Measurements from ENCODE around the gene KRTAP10-4.

Gene KRTAP10-4

DNA sequence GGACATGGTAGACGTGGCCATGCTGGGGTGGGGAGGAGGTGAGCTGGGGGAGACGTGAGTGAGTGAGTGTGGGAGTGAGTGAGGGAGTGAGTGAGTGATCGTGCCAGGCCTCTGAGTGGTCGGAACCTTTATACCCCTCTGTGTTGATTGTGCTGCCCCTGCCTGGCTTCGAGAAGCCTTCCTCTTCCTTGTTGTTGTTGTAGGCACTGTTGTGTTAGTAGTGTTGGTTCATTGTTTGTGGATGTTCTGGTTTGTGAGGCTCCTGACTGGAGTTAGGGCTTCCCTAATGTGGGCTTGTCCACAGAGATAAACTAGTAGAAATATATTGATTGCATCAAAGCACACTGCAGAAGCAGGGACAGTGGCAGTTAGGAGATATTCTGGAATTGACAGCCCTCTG lies 14.8 kb upstream of the KRTAP10-4 start, which contains the start of gene KRTAP10-3:
Gene KRTAP10-3 (minus strand): TSS at position 101 of the 400 bp plus-strand sequence. CDS start 80 bp downstream, at position 21.
- Histone ChIP-seq H3K4me1 (no peaks in the 10 kb centered on the region), H3K27ac (no peak within 1 kb of the TSS), H3K4me3 (no peak within 1 kb of the TSS), H3K36me3 (no peaks in the 10 kb centered on the region), H3K9me3 (peaks cover 0 to 7% (median 3%) of the 10 kb centered on the region in 3 donors), H3K27me3 (peaks cover 0 to 32% of the 10 kb centered on the region in 2 donors)
- DNase-seq, result no peak
- intact Hi-C loops (cut with DNase I; ENCODE audit: low total_unique reads), result no loop called here
- TF ChIP-seq, protein P1, sequence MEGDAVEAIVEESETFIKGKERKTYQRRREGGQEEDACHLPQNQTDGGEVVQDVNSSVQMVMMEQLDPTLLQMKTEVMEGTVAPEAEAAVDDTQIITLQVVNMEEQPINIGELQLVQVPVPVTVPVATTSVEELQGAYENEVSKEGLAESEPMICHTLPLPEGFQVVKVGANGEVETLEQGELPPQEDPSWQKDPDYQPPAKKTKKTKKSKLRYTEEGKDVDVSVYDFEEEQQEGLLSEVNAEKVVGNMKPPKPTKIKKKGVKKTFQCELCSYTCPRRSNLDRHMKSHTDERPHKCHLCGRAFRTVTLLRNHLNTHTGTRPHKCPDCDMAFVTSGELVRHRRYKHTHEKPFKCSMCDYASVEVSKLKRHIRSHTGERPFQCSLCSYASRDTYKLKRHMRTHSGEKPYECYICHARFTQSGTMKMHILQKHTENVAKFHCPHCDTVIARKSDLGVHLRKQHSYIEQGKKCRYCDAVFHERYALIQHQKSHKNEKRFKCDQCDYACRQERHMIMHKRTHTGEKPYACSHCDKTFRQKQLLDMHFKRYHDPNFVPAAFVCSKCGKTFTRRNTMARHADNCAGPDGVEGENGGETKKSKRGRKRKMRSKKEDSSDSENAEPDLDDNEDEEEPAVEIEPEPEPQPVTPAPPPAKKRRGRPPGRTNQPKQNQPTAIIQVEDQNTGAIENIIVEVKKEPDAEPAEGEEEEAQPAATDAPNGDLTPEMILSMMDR (IDR thresholded peaks at IDR 0.05), result no peak

- H3K4me3 ChIP-seq, result no peak overlapping the region
- no peaks in the 10 kb centered on the region for H3K36me3 ChIP-seq
- H3K27ac ChIP-seq, result no peak overlapping the region
- peaks cover 0 to 13% of the 10 kb centered on the region in 2 donors for H3K27me3 ChIP-seq
- H3K4me1 ChIP-seq, result no peaks in the 10 kb centered on the region
- intact Hi-C loops (cut with DNase I; ENCODE audit: low total_unique reads), result no loop called here
- DNase-seq, result no peak
- TF ChIP-seq, protein P1 (IDR thresholded peaks at IDR 0.05), result no peak
- peaks cover 0 to 5% (median 4%) of the 10 kb centered on the region in 3 donors for H3K9me3 ChIP-seq
These were observed 9.4 kb upstream of the KRTAP10-4 start for GRCh38 chr21:44564099-44564498.

DNA sequence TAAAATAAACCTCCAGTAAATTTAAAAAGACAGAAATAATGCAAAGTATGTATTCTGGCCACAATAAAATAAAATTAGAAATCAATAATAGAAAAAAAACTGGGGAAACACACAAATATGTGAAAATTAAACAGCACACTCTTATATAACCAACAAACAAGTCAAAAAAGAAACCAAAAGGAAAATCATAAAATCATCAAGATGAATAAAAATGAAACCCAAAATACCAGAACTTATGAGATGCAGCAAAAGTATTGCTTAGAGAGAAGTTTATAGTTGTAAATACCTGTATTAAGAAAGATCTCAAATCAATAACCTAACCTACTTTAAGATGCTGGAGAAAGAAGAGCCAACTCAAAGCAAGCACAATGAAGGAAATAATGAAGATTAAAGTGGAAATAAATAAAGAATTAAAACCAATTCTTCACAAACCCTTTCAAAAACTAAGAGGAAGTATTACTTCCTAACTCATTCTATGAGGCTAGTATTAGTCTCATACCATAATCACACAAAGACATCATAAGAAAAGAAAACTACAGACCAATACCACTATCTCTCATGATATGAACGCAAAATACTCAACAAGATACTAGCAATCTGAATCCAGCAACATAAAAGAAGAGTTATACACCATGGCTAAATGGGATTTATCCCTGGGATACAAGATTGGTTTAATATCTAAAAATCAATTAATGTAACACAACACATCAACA lies 8.5 kb upstream of the KRTAP10-4 start:
- intact Hi-C loops (cut with DNase I; ENCODE audit: low total_unique reads), result no loop called here
- no peak for DNase-seq
- TF ChIP-seq, protein P1 (IDR thresholded peaks at IDR 0.05), result no peak
- Histone ChIP-seq H3K9me3 (peaks cover 0 to 5% (median 4%) of the 10 kb centered on the region in 3 donors), H3K27me3 (peaks cover 0 to 18% of the 10 kb centered on the region in 2 donors), H3K36me3 (no peaks in the 10 kb centered on the region), H3K4me1 (no peaks in the 10 kb centered on the region), H3K27ac (no peak overlapping the region), H3K4me3 (no peak overlapping the region)

GRCh38 chr21:44566403-44566802 lies 7.1 kb upstream of the KRTAP10-4 start:
- DNase-seq, result no peak
- intact Hi-C loops (cut with DNase I; ENCODE audit: low total_unique reads), result no loop called here
- TF ChIP-seq, protein P1 (IDR thresholded peaks at IDR 0.05), result no peak
- H3K36me3 ChIP-seq, result no peaks in the 10 kb centered on the region
- peaks cover 0 to 20% of the 10 kb centered on the region in 2 donors for H3K27me3 ChIP-seq
- no peaks in the 10 kb centered on the region for H3K4me1 ChIP-seq
- no peak overlapping the region for H3K4me3 ChIP-seq
- H3K27ac ChIP-seq, result no peak overlapping the region
- H3K9me3 ChIP-seq, result peaks cover 0 to 8% (median 5%) of the 10 kb centered on the region in 3 donors

DNA sequence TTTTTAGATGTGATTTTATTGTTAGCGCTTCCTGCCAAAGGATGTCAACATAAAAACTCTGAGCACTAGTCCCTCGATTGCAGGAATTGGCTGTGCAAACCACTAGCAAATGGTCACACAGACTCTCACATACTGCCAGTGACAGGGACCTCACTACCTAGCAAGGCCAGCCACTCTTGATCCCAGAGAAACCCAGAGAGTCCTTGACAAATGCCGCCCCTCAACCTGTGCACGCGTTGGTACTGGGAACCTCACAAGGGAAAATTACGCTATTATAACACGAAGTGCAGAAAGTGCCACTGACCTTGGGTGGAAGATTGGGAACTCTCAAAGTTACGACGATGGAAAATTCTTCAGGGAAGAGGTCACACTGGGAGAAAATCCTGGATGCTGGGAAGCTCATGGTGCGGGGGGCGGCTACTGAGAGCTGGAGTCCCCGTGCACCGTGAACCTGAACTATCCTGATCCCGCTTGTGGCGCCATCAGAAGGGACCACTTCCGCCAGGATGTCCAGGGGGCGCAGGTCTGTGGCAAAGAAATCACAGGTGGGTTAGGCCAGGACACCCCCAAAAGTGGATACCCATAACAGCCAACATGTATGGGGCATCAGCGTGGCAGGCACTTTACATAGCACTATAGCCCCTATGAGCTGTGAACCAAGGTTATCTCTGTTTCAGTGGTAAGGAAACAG lies 5.9 kb upstream of the KRTAP10-4 start:
- Histone ChIP-seq H3K27ac (no peak overlapping the region), H3K4me3 (no peak overlapping the region), H3K9me3 (peaks cover 0 to 12% (median 5%) of the 10 kb centered on the region in 3 donors), H3K36me3 (no peaks in the 10 kb centered on the region), H3K4me1 (no peaks in the 10 kb centered on the region), H3K27me3 (peaks cover 0 to 23% of the 10 kb centered on the region in 2 donors)
- intact Hi-C loops (cut with DNase I; ENCODE audit: low total_unique reads), result no loop called here
- TF ChIP-seq, protein P1 (IDR thresholded peaks at IDR 0.05), result no peak
- DNase-seq, result peak in 1 of 2 donors; percentile 43

All from tibial artery (tissue), 4 donors.